PFSK-1 (cell line): ENCODE results near the gene NABP1.

Experiments used
- POLR2AphosphoS5 ChIP-seq: IDR thresholded peaks from 2 replicates; pipeline ENCODE4 v1.6.1; 2012; ENCODE audit warnings: low read depth, mild to moderate bottlenecking, control low read depth, low read length, moderate library complexity
- TAF1 ChIP-seq: IDR thresholded peaks from 2 replicates; pipeline ENCODE4 v1.6.1; 2012; ENCODE audit warnings: low read length, control low read depth, borderline replicate concordance; ENCODE audit not compliant: insufficient read depth

DNA sequence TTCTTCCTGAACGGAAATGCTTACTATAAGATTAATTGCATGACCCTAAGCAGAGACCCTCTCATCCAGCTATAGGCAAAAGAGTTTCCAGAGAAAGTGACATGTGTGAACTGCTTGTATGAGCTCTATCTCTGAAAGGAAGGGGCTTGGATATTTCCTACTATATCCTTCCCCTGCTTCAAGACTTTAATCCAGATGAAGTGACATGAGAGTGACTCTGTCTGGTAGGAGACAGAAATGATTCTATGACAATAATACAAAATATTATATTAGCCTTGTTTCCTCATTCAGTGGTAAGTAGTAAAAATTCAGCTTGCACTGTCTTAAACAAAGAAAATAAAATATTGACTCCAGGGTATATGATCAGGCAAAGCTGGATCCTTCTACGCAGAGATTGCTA is 37.5 kb downstream of the NABP1 start:
- TF ChIP-seq POLR2AphosphoS5 (no peak), TAF1 (no peak)
